Activated naive CD8-positive, alpha-beta T cell (primary cell): ENCODE measurements around the gene MED13.

Source experiments
- H3K27ac Mint-ChIP-seq: one replicate; pipeline ENCODE4 v1.8.0; 2021; ENCODE audit warnings: mixed read lengths
- H3K27me3 Mint-ChIP-seq: one replicate; pipeline ENCODE4 v1.8.0; 2021; ENCODE audit warnings: mixed read lengths
- H3K36me3 Mint-ChIP-seq: one replicate; pipeline ENCODE4 v1.8.0; 2021; ENCODE audit warnings: mixed read lengths
- H3K4me1 Mint-ChIP-seq: one replicate; pipeline ENCODE4 v1.8.0; 2021; ENCODE audit warnings: low read depth, mixed read lengths
- H3K4me3 Mint-ChIP-seq: one replicate; pipeline ENCODE4 v1.8.0; 2021; ENCODE audit warnings: mild to moderate bottlenecking, mixed read lengths
- H3K9me3 Mint-ChIP-seq: one replicate; pipeline ENCODE4 v1.8.0; 2021; ENCODE audit warnings: low read depth, mixed read lengths

MED13 gene, protein sequence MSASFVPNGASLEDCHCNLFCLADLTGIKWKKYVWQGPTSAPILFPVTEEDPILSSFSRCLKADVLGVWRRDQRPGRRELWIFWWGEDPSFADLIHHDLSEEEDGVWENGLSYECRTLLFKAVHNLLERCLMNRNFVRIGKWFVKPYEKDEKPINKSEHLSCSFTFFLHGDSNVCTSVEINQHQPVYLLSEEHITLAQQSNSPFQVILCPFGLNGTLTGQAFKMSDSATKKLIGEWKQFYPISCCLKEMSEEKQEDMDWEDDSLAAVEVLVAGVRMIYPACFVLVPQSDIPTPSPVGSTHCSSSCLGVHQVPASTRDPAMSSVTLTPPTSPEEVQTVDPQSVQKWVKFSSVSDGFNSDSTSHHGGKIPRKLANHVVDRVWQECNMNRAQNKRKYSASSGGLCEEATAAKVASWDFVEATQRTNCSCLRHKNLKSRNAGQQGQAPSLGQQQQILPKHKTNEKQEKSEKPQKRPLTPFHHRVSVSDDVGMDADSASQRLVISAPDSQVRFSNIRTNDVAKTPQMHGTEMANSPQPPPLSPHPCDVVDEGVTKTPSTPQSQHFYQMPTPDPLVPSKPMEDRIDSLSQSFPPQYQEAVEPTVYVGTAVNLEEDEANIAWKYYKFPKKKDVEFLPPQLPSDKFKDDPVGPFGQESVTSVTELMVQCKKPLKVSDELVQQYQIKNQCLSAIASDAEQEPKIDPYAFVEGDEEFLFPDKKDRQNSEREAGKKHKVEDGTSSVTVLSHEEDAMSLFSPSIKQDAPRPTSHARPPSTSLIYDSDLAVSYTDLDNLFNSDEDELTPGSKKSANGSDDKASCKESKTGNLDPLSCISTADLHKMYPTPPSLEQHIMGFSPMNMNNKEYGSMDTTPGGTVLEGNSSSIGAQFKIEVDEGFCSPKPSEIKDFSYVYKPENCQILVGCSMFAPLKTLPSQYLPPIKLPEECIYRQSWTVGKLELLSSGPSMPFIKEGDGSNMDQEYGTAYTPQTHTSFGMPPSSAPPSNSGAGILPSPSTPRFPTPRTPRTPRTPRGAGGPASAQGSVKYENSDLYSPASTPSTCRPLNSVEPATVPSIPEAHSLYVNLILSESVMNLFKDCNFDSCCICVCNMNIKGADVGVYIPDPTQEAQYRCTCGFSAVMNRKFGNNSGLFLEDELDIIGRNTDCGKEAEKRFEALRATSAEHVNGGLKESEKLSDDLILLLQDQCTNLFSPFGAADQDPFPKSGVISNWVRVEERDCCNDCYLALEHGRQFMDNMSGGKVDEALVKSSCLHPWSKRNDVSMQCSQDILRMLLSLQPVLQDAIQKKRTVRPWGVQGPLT (N-terminal part only)

DNA sequence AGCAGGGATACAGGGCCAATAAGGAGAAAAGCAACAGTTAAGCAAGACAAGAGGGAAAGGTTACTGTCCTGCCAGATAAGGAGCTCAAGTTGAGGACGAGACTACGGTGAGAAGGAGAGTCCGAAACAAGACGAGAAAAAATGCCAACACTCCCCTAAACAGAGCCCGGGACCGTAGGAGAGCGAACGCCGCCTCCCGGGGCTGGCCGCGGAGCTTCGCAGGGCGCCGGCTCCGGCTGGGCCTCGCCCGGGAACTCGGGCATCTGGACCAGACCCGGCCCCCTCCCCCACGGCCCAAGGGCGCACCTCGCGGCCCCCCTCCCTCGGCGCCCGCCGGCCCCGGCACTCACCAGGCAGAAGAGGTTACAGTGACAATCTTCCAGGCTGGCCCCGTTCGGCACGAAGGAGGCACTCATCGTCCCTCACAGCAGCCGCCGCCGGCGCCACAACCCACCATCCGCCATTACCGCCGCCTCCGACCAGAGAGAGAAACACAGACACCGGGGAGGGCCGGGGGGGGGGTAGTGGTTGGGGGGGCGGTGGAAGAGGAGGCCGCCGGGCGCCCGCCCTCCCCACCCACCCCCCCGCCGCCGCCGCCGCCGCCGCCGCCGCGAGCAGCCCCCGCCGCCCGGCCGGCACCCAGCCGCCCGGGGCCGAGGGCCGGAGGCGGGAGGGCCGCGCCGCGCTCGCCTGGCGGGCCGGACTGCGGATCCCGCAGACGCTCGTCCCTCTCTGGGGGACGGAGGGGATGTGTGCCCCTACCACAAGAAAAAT lies at the start of gene MED13:
TSS of gene MED13 (minus strand) at position 488 of the 773 bp plus-strand sequence. CDS start at position 415, 73 bp downstream.
- no peaks in the 10 kb centered on the region for H3K27me3 Mint-ChIP-seq
- H3K36me3 Mint-ChIP-seq = peaks cover 5% of the 10 kb centered on the region
- peaks cover 40% of the 10 kb centered on the region for H3K4me1 Mint-ChIP-seq
- no peaks in the 10 kb centered on the region for H3K9me3 Mint-ChIP-seq
- H3K27ac Mint-ChIP-seq = peak within 1 kb of the TSS; percentile 99
- H3K4me3 Mint-ChIP-seq = peak within 1 kb of the TSS; percentile 98

- H3K27me3 Mint-ChIP-seq = no peaks in the 10 kb centered on the region
- H3K27ac Mint-ChIP-seq = no peak overlapping the region
- H3K9me3 Mint-ChIP-seq = peaks cover 4% of the 10 kb centered on the region
- H3K4me3 Mint-ChIP-seq = no peak overlapping the region
- H3K4me1 Mint-ChIP-seq = no peaks in the 10 kb centered on the region
- no peaks in the 10 kb centered on the region for H3K36me3 Mint-ChIP-seq
These were observed 47.2 kb upstream of the MED13 start for GRCh38 chr17:62112229-62112628.

GRCh38 chr17:62111562-62112171 lies 46.6 kb upstream of the MED13 start:
- peaks cover 4% of the 10 kb centered on the region for H3K9me3 Mint-ChIP-seq
- no peaks in the 10 kb centered on the region for H3K27me3 Mint-ChIP-seq
- H3K4me1 Mint-ChIP-seq = no peaks in the 10 kb centered on the region
- H3K4me3 Mint-ChIP-seq = no peak overlapping the region
- H3K36me3 Mint-ChIP-seq = no peaks in the 10 kb centered on the region
- H3K27ac Mint-ChIP-seq = no peak overlapping the region

DNA sequence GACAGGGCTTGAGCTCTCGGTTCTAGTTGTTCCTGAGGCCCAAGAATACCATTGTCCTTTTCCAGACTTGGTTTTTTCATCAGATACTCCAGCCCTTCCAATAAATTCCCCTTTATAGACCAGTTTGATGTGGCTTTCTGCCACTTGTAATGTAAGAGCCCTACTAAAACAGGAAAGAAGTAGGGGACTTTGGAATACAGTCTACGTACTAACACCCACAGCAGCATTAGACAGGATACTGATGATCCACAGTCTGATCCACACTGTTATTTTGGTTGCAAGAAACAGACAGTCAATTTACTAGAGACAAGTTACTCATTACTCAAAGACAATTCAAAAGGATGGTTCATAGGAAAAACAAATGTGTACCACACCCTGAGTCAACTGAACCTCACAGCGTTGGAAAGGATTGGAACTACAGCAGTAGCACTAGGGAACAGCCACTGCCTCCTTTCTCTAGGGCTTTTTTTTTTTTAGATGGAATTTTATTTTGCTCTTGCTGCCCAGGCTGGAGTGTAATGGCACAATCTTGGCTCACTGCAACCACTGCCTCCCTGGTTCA lies 45.9 kb upstream of the MED13 start:
- H3K4me1 Mint-ChIP-seq = no peaks in the 10 kb centered on the region
- peaks cover 4% of the 10 kb centered on the region for H3K9me3 Mint-ChIP-seq
- H3K27me3 Mint-ChIP-seq = no peaks in the 10 kb centered on the region
- H3K36me3 Mint-ChIP-seq = no peaks in the 10 kb centered on the region
- H3K27ac Mint-ChIP-seq = no peak overlapping the region
- H3K4me3 Mint-ChIP-seq = no peak overlapping the region

- Mint-ChIP-seq H3K9me3 (peaks cover 4% of the 10 kb centered on the region), H3K4me3 (no peak overlapping the region), H3K36me3 (no peaks in the 10 kb centered on the region), H3K4me1 (no peaks in the 10 kb centered on the region), H3K27ac (no peak overlapping the region), H3K27me3 (peaks cover 3% of the 10 kb centered on the region)
These were observed 44.8 kb upstream of the MED13 start for GRCh38 chr17:62109924-62110323.

DNA sequence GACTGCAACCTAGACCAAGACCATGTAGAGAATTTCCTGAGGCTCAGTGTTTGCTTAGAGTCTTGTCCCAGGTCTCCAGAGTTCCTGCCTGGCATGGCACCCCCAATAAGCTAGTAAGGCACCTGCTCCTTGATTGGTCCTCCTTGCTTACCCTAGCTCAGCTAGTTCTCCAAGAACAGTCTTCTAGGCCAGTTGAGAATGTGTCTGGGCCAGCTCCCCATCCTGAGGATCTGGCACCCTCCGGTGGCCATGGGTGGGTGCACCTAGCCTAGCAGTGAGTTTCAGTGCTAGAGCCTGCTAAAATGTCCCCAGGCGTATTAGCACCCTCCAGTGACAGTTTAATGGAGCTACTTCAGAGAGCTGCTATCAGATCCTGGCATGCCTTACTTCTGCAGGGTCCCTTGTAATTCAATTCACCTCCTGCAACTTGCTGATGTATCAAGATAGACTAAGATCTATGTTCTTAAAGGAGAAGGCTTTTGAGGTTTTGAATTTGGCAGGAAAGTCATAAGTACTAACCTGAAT lies 44.4 kb upstream of the MED13 start:
- no peak overlapping the region for H3K27ac Mint-ChIP-seq
- H3K9me3 Mint-ChIP-seq = peaks cover 4% of the 10 kb centered on the region
- H3K27me3 Mint-ChIP-seq = peaks cover 3% of the 10 kb centered on the region
- H3K36me3 Mint-ChIP-seq = no peaks in the 10 kb centered on the region
- no peak overlapping the region for H3K4me3 Mint-ChIP-seq
- no peaks in the 10 kb centered on the region for H3K4me1 Mint-ChIP-seq

DNA sequence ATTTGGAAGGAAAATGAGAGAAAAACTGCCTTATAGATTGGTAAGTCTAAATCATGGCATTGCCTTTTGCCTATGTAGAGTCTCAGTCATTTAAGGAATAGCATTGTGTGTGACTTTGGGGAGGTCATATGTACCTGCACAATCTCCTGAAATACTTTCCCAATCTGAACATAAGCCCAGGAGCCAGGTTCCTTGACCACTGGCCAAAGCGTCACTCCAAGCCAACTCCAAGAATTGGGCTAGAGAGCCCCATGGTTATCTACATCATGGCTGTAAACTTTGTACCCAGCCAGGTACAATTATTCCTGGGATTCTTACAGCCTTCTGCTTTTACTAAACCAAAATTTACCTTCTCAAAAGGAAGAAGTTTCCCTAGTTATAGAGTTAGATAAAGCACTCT lies 40.8 kb upstream of the MED13 start:
- Mint-ChIP-seq H3K27ac (no peak overlapping the region), H3K4me3 (no peak overlapping the region), H3K4me1 (no peaks in the 10 kb centered on the region), H3K9me3 (no peaks in the 10 kb centered on the region), H3K36me3 (no peaks in the 10 kb centered on the region), H3K27me3 (peaks cover 3% of the 10 kb centered on the region)

GRCh38 chr17:62105357-62105756 lies 40.3 kb upstream of the MED13 start:
- Mint-ChIP-seq H3K27ac (no peak overlapping the region), H3K36me3 (no peaks in the 10 kb centered on the region), H3K4me3 (no peak overlapping the region)

DNA sequence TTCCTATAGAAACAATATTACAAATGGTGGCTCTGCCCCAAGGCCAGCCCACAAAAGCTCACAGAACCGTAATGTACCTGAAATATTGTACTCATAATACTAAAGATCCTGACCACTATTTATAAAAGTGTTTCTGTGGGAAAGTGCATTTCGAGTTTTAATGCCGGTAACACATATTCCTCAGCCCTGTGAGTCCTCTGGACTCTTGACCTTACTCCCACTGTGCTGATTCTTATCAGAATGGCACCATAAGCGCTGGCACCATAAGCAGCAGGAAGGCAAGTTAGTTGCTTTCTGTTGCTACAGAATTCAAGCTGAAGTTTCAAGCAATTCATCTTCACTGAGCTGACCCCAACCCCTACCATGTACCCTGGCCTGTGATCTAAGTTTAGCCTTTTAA lies 36.4 kb upstream of the MED13 start:
- no peaks in the 10 kb centered on the region for H3K36me3 Mint-ChIP-seq
- no peaks in the 10 kb centered on the region for H3K9me3 Mint-ChIP-seq
- no peak overlapping the region for H3K4me3 Mint-ChIP-seq
- peaks cover 4% of the 10 kb centered on the region for H3K27me3 Mint-ChIP-seq
- H3K4me1 Mint-ChIP-seq = peaks cover 9% of the 10 kb centered on the region
- no peak overlapping the region for H3K27ac Mint-ChIP-seq

More at GRCh38 chr17:62105357-62105756, 40.3 kb upstream of the MED13 start:
- Mint-ChIP-seq H3K27me3 (peaks cover 4% of the 10 kb centered on the region), H3K4me1 (no peaks in the 10 kb centered on the region), H3K9me3 (no peaks in the 10 kb centered on the region)

DNA sequence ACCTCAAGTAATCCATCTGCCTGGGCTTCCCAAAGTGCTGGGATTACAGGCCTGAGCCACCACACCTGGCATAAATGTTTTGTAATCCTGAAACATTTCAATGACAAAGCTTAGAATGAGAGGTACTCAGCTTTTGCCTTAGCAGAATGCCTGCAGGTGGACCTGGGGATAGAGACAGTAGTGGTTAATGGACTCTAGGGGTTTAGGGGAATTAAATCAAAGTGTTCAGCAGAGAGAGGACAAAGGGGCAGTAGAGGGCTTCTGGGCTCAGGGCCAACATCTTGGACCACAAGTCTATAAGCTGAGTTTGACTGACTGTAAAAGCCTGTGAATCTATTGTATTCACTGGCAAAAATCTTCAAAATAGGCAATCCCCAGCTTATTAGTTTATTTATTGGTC lies 36.0 kb upstream of the MED13 start:
- Mint-ChIP-seq H3K36me3 (no peaks in the 10 kb centered on the region), H3K27me3 (peaks cover 4% of the 10 kb centered on the region), H3K4me3 (no peak overlapping the region), H3K9me3 (no peaks in the 10 kb centered on the region), H3K27ac (no peak overlapping the region), H3K4me1 (peaks cover 9% of the 10 kb centered on the region)

DNA sequence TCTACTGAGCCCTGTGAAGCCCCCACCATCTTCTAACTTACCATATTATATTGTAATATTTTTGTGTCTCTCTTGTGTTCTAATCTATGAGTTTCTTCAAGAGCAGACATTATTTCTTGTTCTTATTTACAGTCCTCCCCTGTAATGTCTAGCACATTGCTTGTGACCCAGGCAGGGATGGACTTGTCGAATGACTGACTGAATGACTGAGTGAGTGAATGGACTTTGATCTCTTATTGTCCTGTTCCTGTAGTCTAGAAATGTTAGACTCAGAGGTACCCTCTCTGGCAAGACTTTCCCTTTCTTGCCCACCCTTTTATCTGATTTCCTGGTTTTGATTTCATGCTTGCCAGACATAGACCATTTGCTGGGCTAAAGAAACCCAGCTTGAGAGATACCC lies 35.0 kb upstream of the MED13 start:
- Mint-ChIP-seq H3K4me3 (no peak overlapping the region), H3K4me1 (peaks cover 9% of the 10 kb centered on the region), H3K9me3 (no peaks in the 10 kb centered on the region), H3K27ac (no peak overlapping the region), H3K36me3 (no peaks in the 10 kb centered on the region), H3K27me3 (peaks cover 1% of the 10 kb centered on the region)

DNA sequence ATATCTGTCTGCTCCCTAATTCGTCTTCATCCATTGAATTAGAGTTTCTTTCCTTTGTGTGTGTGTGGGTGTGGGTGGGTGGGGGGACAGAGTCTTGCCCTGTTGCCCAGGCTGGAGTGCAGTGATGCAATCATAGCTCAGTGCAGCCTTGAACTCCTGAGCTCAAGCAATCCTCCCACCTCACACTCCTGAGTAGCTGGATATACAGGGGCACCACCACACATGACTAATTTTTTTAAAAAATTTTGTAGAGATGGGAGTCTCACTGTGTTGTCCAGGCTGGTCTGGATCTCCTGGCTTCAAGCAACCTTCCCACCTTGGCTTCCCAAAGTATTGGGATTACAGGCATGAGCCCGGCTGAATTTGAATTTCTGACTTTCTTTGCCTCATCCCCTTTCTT lies 34.5 kb upstream of the MED13 start:
- Mint-ChIP-seq H3K27me3 (peaks cover 1% of the 10 kb centered on the region), H3K4me3 (no peak overlapping the region), H3K9me3 (no peaks in the 10 kb centered on the region), H3K36me3 (no peaks in the 10 kb centered on the region), H3K4me1 (peaks cover 9% of the 10 kb centered on the region), H3K27ac (no peak overlapping the region)

DNA sequence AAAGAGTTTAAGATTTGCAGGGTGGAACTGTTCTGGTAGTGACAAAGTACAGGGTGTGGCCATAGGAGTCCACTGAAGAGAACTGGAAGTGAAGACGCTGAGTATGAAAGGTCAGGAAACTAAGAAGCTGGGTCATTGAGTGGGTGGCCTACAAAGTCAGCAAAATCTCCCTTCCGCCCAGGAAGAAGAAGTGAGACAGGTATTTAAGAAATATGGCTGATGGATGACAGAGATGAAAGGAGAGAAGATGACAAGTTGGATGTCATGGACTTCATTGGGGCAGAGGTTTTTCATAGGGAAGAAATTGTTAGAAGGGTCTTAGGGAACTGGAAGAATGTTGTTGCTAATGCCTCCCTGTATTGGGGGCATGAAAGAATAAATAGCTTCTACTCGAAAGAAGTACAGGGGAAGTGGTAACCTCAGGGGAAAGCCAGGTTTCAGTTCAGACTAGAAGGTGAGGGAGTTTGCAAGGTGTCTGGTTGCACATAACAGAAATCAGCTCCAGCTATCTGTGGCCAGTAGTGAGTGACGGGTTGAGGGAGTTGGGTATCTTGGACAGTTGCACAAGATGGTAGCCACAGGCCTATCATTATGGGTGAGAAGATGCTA lies 33.6 kb upstream of the MED13 start:
- Mint-ChIP-seq H3K4me1 (peaks cover 9% of the 10 kb centered on the region), H3K27me3 (peaks cover 1% of the 10 kb centered on the region), H3K9me3 (no peaks in the 10 kb centered on the region), H3K27ac (no peak overlapping the region), H3K36me3 (no peaks in the 10 kb centered on the region), H3K4me3 (no peak overlapping the region)
